GM13976 (cell line): ENCODE measurements around the gene OSM.

Experiments
- DNase-seq: peaks from one replicate; pipeline ENCODE4 v3.0.0; 2012; ENCODE audit warnings: low spot score
- in situ Hi-C: fragments of 300-500 bp; cut with MboI; formaldehyde crosslinking; loops from one replicate; pipeline ENCODE4 v1.12.0; 2022; ENCODE audit warnings: low sequenced_read_pairs, mixed read lengths, inconsistent platforms; ENCODE audit not compliant: unreplicated experiment
- TF ChIP-seq, protein P1 (sequence below): IDR thresholded peaks from 2 replicates; pipeline ENCODE4 v1.5.1; 2012; ENCODE audit warnings: borderline replicate concordance, mild to moderate bottlenecking; ENCODE audit not compliant: insufficient read depth; ENCODE audit errors: extremely low read depth, missing control alignments, control extremely low read depth

Gene OSM

DNA sequence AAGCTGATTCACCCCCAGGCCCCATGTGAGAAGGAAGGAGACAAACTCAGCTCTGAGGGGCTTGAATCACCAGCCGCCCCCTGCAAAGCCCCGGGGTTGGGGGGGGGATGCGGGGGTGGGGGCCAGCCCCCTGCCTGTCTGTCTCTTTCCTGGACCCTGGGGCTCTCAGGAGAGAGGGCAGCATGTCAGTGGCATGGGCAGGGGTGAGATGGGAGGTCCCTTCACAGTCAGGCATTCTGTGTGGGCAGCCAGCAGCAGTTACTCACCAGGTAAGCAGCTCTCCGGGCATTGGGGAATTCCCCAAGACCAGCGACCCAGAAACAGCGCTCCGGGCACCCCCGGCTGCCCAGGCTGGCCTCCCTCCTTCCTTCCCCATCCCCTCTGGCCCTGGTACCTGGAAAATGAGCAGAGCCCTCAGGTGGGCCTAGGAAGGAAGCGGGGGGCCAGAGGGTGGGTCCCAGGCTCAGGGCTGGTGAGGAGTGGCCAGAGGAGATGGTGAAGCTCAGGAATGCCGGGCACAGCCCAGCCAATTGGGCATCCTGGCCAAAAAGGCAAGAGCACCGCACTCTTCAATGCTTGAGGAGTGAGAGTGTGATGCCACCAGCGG, 15.9 kb downstream of the OSM start:
- TF ChIP-seq, protein P1, sequence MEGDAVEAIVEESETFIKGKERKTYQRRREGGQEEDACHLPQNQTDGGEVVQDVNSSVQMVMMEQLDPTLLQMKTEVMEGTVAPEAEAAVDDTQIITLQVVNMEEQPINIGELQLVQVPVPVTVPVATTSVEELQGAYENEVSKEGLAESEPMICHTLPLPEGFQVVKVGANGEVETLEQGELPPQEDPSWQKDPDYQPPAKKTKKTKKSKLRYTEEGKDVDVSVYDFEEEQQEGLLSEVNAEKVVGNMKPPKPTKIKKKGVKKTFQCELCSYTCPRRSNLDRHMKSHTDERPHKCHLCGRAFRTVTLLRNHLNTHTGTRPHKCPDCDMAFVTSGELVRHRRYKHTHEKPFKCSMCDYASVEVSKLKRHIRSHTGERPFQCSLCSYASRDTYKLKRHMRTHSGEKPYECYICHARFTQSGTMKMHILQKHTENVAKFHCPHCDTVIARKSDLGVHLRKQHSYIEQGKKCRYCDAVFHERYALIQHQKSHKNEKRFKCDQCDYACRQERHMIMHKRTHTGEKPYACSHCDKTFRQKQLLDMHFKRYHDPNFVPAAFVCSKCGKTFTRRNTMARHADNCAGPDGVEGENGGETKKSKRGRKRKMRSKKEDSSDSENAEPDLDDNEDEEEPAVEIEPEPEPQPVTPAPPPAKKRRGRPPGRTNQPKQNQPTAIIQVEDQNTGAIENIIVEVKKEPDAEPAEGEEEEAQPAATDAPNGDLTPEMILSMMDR, result no peak
- in situ Hi-C loops, result no loop called here
- DNase-seq, result no peak

GRCh38 chr22:30250039-30250565, 16.5 kb downstream of the OSM start:
- no peak for DNase-seq
- in situ Hi-C loops, result no loop called here
- TF ChIP-seq, protein P1, result no peak

DNA sequence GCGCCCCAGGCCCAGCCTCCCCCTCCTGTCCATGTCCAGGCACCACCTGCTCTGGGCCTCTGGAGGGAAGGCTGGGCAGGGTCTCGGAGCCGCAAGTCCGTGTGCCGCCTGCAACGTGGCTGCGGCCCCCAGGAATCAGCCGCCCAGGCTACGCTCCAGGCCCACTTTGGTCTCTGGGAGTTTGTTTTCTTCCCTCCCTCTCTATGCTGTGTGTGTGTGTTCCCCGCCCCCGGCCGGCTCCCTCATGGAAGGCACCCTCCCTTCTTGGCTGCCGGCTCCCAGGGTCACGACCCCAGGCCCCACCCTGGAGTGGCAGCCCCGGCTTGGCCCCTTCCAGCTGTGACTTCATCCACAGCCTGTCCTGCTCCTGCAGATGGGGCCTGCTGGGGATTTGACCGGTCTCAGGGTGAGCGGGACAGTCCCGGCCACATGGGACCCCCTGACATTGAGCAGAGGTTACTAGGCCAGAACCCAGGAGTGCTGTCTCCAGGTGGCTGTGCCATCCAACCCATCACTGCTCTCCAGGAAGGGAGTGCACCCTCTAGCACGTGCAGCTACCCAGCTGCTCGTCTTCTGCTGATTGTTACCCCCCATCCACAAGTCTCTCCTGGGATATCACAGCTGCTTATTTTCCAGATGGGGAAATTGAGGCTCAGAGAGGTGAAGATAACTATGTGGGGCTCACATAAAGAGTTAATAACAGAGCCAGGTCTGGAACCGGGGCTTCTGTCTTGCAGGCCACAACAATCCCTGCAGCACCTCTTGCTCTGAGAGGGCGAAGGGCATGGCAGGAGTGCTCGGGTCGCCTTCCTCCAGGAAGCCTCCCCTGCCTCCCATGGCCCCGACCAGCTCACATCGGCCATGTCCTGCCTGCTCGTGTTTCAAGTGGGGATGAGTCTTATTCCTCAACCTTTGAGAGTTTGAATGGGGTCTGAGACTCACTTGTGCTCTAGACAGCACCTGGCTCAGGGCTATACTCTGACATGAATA, 17.3 kb downstream of the OSM start:
- TF ChIP-seq, protein P1, result no peak
- DNase-seq, result no peak
- in situ Hi-C loops, result no loop called here

- in situ Hi-C loops, result no loop called here
- TF ChIP-seq, protein P1, result no peak
- DNase-seq, result no peak
Measured at GRCh38 chr22:30248484-30248883, 18.2 kb downstream of the OSM start.

GRCh38 chr22:30247974-30248373, 18.7 kb downstream of the OSM start:
- no peak for DNase-seq
- TF ChIP-seq, protein P1, result no peak
- in situ Hi-C loops, result no loop called here

DNA sequence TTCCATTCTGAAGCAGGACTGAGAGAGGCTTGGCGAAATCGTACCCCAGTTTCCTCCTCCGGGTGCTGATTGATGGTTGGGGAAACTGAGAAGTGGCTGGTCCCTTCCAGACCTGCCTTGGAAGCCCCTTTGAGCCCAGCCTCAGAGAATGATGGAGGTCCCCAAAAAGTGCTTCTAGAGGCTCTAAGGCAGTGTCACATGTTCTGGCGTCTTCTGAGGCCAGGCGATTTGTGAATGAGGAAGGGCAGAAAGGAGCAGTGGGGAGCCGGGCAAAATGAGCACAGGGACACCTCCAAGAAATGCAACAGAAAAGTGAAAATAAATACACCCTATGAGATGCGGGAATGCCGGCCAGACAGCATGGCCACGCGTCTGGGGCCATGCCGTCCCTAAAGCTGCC, 19.1 kb downstream of the OSM start:
- TF ChIP-seq, protein P1, result no peak
- in situ Hi-C loops, result no loop called here
- no peak for DNase-seq
